Transverse colon (tissue), 4 donors: ENCODE measurements around the gene BAG5. TPM values are rescaled to one million over a fixed set of nuclear protein-coding genes. Genes with fewer than 3 reads are reported as not detected.
A peak's percentile ranks its signal among the peaks of the same experiment; 100 is the strongest.

Experiments used
- DNase-seq: peaks from one replicate; pipeline ENCODE4 v3.0.0-alpha.2; 2019
- H3K27ac ChIP-seq, 4 donors: fragments of 200-600 bp; sonication (generic); 2 replicates each; pipeline ENCODE4 v1.5.1; 2016 to 2018; ENCODE audit warnings: inconsistent platforms in 4 of 4
- H3K27me3 ChIP-seq: fragments of 200-600 bp; sonication (generic); 2 replicates; pipeline ENCODE4 v1.5.1; 2017; ENCODE audit warnings: inconsistent platforms
- H3K36me3 ChIP-seq, 4 donors: fragments of 200-600 bp; sonication (generic); 2 replicates each; pipeline ENCODE4 v1.5.1; 2017 to 2019; ENCODE audit warnings: inconsistent platforms in 4 of 4
- H3K4me1 ChIP-seq, 4 donors: fragments of 200-600 bp; sonication (generic); 2 replicates each; pipeline ENCODE4 v1.5.1; 2017 to 2020; ENCODE audit warnings: inconsistent platforms in 4 of 4
- H3K4me3 ChIP-seq, 4 donors: fragments of 200-600 bp; sonication (generic); 1 replicate in 1 of 4; 2 replicates in 3 of 4; pipeline versions ENCODE4 v1.5.1 to v1.6.1; 2017 to 2019; ENCODE audit warnings: inconsistent platforms in 4 of 4
- H3K9me3 ChIP-seq, 2 donors: fragments of 200-600 bp; sonication (generic); 2 replicates each; pipeline ENCODE4 v1.5.1; 2017 to 2019; ENCODE audit warnings: inconsistent platforms in 2 of 2
- EP300 ChIP-seq: sonication (generic); formaldehyde crosslinking; IDR thresholded peaks from one replicate; pipeline ENCODE4 v1.6.1; 2017; ENCODE audit warnings: antibody characterized with exemption, low read depth
- POLR2A ChIP-seq: fragments of 450-650 bp; IDR thresholded peaks from one replicate; pipeline ENCODE4 v1.6.1; 2016; ENCODE audit warnings: antibody characterized with exemption, mild to moderate bottlenecking, moderate library complexity
- POLR2AphosphoS5 ChIP-seq, 3 donors: sonication (generic); formaldehyde crosslinking; IDR thresholded peaks; one replicate each; pipeline ENCODE4 v1.6.1; 2016; ENCODE audit warnings: antibody characterized with exemption in 3 of 3
- WGBS, 2 donors: methylation state at CpG; one replicate each; pipeline ENCODE4 v1.1.5; 2018; ENCODE audit warnings: low coverage in 1 of 2; 5-methylcytosine and 5-hydroxymethylcytosine counted together
- in situ Hi-C, 4 donors: fragments of 200-750 bp; cut with MboI; loops; one replicate each; pipeline versions ENCODE4 v1.15.0 to v1.15.1; 2017; ENCODE audit warnings: low sequenced_read_pairs in 3 of 4, low pct_ligation_motif_present in 1 of 4, low pct_unique_long_range_greater_than_20kb in 1 of 4
- intact Hi-C: fragments of 100-400 bp; cut with DNase I; formaldehyde crosslinking; loops from one replicate; pipeline ENCODE4 v1.15.1; 2023; ENCODE audit warnings: low total_unique reads
- total RNA-seq, 4 donors: library from RNA; depleted of rRNA; stranded (reverse); fragments of >200 nt; gene quantifications; one replicate each; pipeline ENCODE4 v1.1.0, GENCODE V29; 2016
- TF ChIP-seq, protein P1 (sequence below), 5 experiments: fragments of 200-600 bp in 3 of 5; fragments of 450-650 bp in 2 of 5; sonication (generic) in 3 of 5; IDR thresholded peaks; 1 replicate in 2 of 5; 2 replicates in 3 of 5; pipeline ENCODE4 v1.5.1; 2016 to 2017; ENCODE audit warnings: antibody characterized with exemption in 5 of 5, inconsistent platforms in 3 of 5, mild to moderate bottlenecking in 2 of 5, moderate library complexity in 1 of 5

Gene BAG5
- total RNA-seq, 4 donors from 2014 or later = 10.8 to 26.3 (median 23.9) TPM

DNA sequence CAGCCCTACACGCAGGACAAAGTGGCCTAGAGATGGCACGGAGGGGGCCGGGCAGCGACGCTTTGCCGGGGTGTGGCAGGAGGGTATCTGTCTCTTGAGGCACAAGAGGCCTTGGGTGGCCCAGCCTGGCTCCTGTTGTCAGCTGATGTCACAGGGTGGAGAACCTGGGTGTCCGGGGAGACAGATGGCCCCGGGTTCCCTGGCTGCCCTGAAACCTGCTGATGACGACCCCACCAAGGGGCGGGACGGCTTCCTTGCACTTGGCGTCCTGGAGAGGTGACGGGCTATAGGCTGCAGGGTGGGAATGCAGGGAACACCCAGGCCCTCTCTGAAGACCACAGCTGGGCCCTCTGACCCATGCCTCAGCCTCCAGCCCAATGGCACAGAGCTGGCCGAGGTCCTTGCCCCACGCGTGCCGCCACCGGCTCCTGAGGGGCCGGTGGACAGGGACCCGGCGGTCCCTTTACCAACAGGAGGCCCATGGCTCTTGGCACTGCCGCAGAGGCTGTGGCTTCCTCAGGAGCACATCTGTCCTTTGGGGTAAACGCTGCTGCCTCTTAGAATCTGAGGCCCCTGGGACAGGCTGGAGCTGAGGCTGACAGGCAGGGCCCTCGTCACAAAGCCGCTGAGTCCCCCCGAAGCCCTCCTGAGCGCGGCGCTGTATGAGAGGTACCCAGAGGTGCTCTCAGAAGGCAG, 17.1 kb downstream of the BAG5 start:
- in situ Hi-C loops = loop anchor here in 1 of 4 donors (5.0 kb wide), 1 partner anchor 43 kb away; no protein-coding TSS in a partner anchor
- Histone ChIP-seq H3K27me3 (no peaks in the 10 kb centered on the region), H3K36me3 (no peaks in the 10 kb centered on the region), H3K27ac (peak overlapping the region in 3 of 4 donors; percentile 85 to 94 (median 86)), H3K9me3 (no peaks in the 10 kb centered on the region), H3K4me1 (peaks cover 51 to 67% (median 58%) of the 10 kb centered on the region in 4 donors), H3K4me3 (no peak overlapping the region)
- DNase-seq = no peak
- 94 to 100% methylated on average over 6 to 18 of the region's 29 CpGs for WGBS, 2 donors
- TF ChIP-seq POLR2AphosphoS5 (IDR thresholded peaks at IDR 0.05) = no peak
- intact Hi-C loops = no loop called here

DNA sequence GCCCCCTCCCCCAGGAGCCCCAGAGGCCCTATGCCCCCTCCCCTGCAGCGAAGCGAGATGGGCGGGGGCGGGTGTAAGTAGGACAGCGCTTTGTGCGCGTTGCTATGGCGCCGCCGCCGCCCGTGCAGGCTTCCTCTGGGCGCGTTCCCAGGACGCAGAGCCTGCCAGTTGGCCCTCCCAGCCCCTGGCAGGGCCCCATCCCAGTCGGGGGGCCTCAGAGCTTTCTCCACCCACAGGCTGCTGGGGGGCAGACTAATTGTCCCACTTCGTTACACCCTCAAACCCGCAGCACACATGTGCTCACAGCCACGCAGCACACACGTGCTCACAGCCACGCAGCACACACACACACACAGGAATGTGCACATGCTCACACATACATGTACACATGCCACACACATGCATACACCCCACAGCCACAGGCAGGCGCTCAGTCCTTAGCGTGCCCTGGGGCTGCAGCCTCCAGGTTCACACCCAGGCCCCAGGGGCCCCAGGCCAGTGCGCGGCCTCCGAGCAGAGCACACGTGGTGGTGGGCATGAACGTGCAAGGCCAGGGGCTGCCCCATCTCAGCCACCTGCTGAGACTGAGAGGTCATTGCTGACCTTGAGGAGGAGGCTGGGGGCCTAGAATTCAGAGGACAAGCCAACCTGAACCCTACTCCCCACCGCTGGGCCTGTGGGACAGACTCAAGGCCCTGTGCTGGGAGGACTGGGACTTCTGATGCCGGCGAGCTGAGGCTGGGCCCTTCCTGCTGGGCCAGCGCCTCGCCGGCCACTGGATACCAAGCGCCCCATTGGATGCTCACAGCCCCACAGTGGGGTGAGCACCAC, 17.9 kb downstream of the BAG5 start:
- Histone ChIP-seq H3K9me3 (no peaks in the 10 kb centered on the region), H3K4me3 (no peak overlapping the region), H3K27ac (peak overlapping the region in 3 of 4 donors; percentile 85 to 94 (median 86)), H3K36me3 (no peaks in the 10 kb centered on the region), H3K27me3 (no peaks in the 10 kb centered on the region), H3K4me1 (peaks cover 50 to 67% (median 58%) of the 10 kb centered on the region in 4 donors)
- intact Hi-C loops (no loop called here), in situ Hi-C loops (loop anchor here in 1 of 4 donors (5.0 kb wide), 1 partner anchor 42 kb away; no protein-coding TSS in a partner anchor)
- TF ChIP-seq EP300 (no peak), POLR2AphosphoS5 (IDR thresholded peaks at IDR 0.05) (peak in 1 of 3 donors; percentile 5)
- 53 to 80% methylated on average over 5 to 15 of the region's 35 CpGs for WGBS, 2 donors
- peak; percentile 51 for DNase-seq

DNA sequence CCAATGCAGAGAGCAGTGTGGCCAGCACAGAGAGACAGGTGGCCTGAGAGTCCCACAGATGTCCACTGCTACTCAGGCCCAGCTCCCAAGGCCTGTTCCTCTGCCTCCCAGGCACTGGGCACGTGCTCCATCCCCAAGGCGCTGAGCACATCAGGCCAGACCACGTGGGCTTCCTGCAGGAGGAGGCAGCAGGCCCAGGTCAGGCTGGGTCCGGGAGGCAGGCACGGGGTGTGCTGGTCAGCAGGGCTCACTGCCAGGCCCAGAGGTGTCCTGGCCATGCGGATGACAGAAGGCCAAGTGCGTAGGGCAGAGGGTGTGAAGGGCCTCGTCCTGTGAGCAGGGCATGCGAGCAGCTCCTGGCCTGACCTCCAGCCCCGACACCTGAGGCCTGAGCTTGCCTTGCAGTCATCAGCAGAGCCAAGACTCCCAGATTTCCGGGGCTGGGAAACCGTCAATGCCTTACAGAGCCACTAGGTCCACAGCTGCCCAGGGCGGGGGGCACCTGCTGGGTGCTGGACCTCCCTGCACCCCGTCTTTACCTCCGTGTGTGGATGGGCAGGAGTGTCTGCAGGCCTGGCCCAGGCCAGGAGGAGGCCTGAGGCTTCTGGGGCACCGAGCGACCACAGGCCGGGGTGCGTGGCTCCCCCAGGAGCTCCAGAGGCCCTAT, 18.6 kb downstream of the BAG5 start:
- intact Hi-C loops (no loop called here), in situ Hi-C loops (no loop called here)
- Histone ChIP-seq H3K27ac (peak overlapping the region; percentile 74 to 94 (median 86)), H3K36me3 (no peaks in the 10 kb centered on the region), H3K4me3 (no peak overlapping the region), H3K4me1 (peaks cover 57 to 67% (median 62%) of the 10 kb centered on the region in 4 donors), H3K27me3 (no peaks in the 10 kb centered on the region), H3K9me3 (no peaks in the 10 kb centered on the region)
- TF ChIP-seq, protein P1, sequence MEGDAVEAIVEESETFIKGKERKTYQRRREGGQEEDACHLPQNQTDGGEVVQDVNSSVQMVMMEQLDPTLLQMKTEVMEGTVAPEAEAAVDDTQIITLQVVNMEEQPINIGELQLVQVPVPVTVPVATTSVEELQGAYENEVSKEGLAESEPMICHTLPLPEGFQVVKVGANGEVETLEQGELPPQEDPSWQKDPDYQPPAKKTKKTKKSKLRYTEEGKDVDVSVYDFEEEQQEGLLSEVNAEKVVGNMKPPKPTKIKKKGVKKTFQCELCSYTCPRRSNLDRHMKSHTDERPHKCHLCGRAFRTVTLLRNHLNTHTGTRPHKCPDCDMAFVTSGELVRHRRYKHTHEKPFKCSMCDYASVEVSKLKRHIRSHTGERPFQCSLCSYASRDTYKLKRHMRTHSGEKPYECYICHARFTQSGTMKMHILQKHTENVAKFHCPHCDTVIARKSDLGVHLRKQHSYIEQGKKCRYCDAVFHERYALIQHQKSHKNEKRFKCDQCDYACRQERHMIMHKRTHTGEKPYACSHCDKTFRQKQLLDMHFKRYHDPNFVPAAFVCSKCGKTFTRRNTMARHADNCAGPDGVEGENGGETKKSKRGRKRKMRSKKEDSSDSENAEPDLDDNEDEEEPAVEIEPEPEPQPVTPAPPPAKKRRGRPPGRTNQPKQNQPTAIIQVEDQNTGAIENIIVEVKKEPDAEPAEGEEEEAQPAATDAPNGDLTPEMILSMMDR (IDR thresholded peaks at IDR 0.05) = no peak
- TF ChIP-seq EP300 (no peak), POLR2A (no peak), POLR2AphosphoS5 (IDR thresholded peaks at IDR 0.05) (no peak)
- no peak for DNase-seq
- WGBS, 2 donors = 71% methylated on average over 18 of the region's 19 CpGs; no CpG with 5 or more reads in 1 of the 2 donors

DNA sequence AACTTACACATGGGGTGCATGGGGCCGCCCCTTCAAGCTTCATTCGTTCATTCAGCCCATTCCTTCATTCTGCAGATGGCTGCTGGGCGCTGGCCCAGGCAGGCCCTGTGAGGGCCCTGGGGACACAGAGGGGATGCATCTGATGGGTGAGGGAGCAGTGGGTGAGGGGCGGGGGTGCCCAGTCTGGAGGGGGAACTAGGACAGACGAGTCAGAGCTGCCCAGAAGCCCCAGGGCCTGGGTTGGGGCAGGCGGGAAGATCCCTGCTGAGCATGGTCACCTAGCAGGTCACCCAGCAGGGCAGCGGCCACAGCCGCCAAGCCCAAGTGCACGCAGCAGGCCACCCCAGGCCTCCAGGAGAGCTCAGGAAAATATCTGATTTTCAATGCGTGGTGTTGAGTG, 19.3 kb downstream of the BAG5 start:
- DNase-seq = no peak
- Histone ChIP-seq H3K27ac (peak overlapping the region; percentile 74 to 94 (median 86)), H3K27me3 (no peaks in the 10 kb centered on the region), H3K4me1 (peaks cover 60 to 73% (median 69%) of the 10 kb centered on the region in 4 donors), H3K36me3 (no peaks in the 10 kb centered on the region), H3K9me3 (no peaks in the 10 kb centered on the region), H3K4me3 (no peak overlapping the region)
- 64% methylated on average over 8 of the region's 10 CpGs; no CpG with 5 or more reads in 1 of the 2 donors for WGBS, 2 donors
- TF ChIP-seq EP300 (no peak), POLR2AphosphoS5 (IDR thresholded peaks at IDR 0.05) (no peak), POLR2A (no peak)
- TF ChIP-seq, protein P1 (IDR thresholded peaks at IDR 0.05) = no peak
- in situ Hi-C loops (no loop called here), intact Hi-C loops (no loop called here)
